GM08714 (cell line): ENCODE results near the gene PCDH9.
"Not testable (repeated sequence)": the region's sequence is repeated elsewhere in the genome, so short reads cannot be mapped to it uniquely, and the experiment has no call there.

Experiments
- H3K4me3 ChIP-seq: fragments of 200-500 bp; sonication (Bioruptor generic); 2 replicates; pipeline ENCODE4 v1.5.1; 2014; ENCODE audit warnings: mild to moderate bottlenecking, low read length, inconsistent platforms
- ZNF274 ChIP-seq: IDR thresholded peaks from 2 replicates; pipeline ENCODE4 v1.6.1; 2012; ENCODE audit warnings: mild to moderate bottlenecking, low read depth, low read length

Gene PCDH9

DNA sequence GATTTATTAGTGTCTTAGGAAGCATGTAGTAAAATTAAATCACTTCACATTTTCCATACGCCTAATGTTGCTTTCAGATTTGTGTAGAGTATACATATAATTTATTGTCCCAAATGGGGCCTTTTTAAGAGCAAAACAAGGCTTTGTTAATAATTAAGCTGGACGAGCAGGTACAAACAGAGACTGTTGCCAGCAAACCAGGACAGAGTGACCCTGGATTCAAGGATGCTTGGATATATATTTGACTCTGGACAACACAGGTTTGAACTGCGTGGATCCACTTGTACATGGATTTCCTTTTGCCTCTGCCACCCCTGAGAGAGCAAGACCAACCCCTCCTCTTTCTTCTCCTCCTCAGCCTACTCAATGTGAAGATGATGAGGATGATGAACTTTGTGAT, 454.9 kb downstream of the PCDH9 start:
- no peak for TF ChIP-seq ZNF274
- no peak overlapping the region for H3K4me3 ChIP-seq

DNA sequence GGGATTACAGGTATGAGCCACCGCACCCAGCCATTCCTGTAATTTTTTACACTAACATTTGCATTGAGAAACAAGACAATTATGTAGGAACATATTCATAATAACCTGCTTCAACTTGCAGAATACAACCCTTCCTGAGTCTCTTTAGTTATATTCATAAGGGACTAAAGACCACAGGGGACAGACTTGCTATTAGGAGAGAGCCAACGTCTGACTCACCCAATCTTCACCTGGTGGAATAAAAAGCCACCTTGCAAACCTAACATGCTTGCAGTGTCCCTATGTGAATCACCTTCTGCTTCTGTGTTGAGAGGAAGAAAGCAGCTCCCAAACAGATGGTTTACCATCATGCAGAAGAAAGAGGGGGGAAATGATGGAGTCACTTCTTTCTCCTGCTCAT, 456.1 kb downstream of the PCDH9 start:
- no peak for TF ChIP-seq ZNF274

DNA sequence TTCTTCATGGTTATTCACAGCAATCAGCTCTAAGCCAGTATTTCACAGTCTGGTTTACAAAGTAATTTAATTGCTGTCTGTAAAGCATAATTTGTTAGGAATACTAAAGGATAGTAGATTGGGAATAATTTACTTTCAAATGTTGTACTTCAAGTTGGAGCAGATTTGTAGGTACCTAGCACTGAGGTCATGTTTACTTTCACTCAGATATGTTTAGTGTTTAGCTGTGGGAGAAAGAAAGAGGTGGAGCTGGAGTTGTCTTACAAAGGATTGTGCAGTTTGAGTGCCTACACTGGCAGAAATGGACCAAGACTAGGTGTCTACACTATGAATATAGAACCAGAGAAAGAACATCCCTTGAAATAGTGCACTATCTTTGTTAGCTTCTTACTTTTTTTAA, 464.6 kb downstream of the PCDH9 start:
- no peak for TF ChIP-seq ZNF274
- no peak overlapping the region for H3K4me3 ChIP-seq

More for the DNA sequence above, 456.1 kb downstream of the PCDH9 start:
- H3K4me3 ChIP-seq, result no peak overlapping the region

DNA sequence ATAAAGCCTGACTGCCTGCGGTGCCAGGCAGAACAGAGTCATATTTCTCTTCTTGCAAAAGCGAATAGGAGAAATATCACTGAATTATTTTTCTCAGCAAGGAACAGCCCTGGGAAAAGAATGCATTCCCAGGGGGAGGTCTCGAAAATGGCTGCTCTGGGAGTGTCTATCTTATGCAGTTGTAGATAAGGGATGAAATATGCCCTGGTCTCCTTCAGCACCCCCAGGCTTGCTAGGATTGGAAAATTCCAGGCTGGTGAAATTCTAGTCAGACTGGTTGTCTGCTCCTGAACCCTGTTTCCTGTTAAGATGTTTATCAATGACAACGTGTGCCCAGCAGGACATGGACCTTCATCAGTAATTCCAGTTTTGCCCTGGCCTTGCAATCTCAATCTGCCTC, 469.5 kb downstream of the PCDH9 start:
- H3K4me3 ChIP-seq, result not testable (repeated sequence)

DNA sequence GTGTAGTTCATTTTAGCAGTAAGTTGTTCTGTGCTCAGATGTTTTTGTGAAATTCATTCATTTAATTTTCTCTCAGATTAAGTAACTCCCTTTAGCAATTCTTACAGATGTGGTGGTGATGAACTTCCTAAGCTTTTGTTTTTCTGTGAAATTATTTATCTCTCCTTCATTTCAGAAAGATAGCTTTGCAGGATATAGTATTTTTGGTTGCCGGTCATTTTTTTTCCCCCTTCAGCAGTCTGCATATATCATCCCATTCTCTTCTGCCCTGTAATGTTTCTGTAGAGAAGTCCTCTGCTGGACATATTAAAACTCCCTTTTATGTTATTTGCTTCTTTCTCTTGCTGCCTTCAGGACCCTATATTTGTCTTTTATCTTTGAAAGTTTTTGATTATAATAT, 470.2 kb downstream of the PCDH9 start:
- no peak overlapping the region for H3K4me3 ChIP-seq
- no peak for TF ChIP-seq ZNF274

DNA sequence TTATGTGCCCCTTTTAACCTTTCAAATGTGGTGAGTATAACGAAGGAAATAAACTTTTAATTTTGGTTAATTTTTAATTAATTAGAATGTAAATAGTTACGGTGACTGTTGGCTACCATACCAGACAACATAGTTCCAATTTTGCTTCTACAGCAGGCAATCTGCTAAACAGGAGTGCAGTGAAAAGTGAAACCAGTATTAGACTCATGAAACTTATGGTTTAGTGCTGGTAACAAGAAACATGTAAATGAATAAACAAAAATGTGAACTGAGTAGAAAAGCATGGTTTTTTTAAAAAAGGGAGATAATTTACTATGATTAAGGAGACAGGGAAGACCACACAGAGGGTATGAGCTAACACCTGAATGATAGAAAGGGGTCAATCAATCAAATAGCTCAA, 478.4 kb downstream of the PCDH9 start:
- no peak overlapping the region for H3K4me3 ChIP-seq
- no peak for TF ChIP-seq ZNF274

DNA sequence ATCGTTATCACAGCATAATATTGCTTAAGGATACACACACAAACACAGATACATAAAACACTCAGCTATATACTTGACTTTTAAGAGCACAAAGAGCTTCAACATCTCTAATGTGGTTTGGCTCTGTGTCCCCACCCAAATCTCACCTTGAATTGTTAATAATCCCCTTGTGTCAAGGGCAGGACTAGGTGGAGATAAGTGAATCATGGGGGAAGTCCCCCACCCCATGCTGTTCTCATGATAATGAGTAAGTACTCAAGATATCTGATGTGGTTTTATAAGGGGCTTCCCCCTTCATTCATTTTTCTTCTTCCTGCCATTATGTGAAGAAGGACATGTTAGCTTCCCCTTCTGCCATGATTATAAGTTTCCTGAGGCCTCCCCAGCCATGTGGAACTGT, 481.4 kb downstream of the PCDH9 start:
- H3K4me3 ChIP-seq, result no peak overlapping the region
- TF ChIP-seq ZNF274, result no peak

DNA sequence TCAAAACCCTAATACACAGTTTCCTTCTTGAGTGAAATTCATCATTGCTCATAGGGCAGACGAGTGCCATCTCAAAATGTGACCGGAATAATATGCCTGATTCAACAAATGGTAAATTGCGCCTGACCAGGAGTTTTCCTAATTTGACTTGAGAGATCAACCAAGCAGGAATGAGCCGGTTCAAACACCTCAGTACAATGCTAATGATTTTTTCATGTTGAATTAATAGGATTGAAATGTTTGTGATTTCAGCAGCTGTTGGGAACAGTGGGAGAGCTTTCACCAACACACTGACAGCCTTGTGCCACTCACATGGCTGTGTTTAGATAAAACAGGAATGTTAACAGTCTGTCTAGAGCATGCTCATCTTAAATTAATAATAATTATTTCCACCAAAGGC, 484.8 kb downstream of the PCDH9 start:
- TF ChIP-seq ZNF274, result no peak

DNA sequence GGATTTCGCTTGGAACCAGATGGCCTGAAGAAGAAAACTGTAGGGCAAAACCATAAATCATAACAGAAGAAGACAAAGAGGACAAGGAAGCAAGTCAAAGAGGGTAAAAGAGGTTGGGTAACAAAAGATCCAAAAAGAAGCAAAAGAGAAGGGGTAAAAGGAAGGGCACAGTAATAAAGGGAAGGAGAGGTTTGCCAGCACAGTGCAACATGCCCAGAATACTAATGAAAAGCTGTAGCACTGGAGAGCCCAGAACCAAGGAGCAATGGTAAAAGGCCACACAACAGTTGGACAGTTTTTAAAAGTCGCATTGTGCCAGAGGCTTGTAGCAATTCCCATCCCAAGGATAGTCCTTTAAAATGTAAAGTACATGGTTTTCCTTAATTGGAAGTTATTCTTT, 506.6 kb downstream of the PCDH9 start:
- H3K4me3 ChIP-seq, result no peak overlapping the region
- TF ChIP-seq ZNF274, result no peak

More for the DNA sequence above, 484.8 kb downstream of the PCDH9 start:
- H3K4me3 ChIP-seq, result no peak overlapping the region

DNA sequence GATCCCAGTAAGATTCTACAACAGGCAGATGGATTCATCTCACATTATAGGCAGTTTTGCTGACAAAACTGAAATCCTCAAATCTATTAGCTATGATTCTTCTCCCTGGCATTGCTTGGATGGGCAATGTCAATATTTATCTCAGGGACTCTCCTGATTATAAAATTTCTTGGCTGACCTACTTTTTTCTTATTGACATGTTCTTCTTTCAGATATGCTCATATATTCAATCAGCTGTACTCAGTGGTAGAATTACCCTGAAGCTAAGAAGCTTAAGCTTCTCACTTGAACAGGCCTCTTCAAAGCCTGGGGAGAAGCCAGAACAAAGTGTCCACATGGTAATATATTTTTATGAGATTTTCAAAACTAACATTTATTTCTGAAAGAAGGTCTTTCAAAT, 513.6 kb downstream of the PCDH9 start:
- TF ChIP-seq ZNF274, result no peak

DNA sequence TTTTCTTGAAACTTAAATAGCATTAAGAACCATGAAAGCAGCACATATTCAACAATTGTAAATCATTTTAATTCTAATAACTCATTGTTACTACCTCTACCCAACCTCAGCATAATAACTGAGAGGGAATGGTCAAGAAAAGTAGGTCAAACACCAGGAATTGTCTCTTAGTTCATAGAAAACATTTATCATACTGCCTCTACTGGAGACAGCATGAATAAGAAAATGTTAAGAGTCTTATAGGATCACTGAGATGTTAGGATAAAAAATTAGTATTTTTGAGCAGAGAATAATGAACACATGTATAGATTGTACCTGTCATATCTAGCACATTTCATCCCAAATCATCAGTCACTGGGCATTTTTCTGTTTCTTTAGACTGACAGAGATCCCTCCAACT, 515.3 kb downstream of the PCDH9 start:
- no peak overlapping the region for H3K4me3 ChIP-seq
- no peak for TF ChIP-seq ZNF274

More for the DNA sequence above, 513.6 kb downstream of the PCDH9 start:
- H3K4me3 ChIP-seq, result no peak overlapping the region

DNA sequence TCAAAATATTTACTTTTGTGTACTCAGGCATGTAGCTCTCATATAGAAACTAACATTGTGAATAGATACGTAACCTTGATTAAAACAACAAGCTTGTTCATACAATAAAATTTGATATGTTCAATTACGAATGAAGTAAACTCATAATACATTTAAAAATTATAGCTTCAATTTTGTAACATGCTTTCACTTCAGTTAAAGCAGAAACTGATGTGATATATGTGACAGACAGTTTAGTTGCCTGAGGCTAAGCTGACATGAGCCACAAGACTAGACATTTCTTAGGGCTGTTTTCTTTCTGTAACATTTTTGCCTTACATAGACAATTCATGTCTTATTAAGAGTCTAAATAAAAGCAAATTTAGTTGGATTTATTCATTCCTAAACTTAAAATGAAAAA, 526.0 kb downstream of the PCDH9 start:
- no peak overlapping the region for H3K4me3 ChIP-seq
- TF ChIP-seq ZNF274, result no peak

DNA sequence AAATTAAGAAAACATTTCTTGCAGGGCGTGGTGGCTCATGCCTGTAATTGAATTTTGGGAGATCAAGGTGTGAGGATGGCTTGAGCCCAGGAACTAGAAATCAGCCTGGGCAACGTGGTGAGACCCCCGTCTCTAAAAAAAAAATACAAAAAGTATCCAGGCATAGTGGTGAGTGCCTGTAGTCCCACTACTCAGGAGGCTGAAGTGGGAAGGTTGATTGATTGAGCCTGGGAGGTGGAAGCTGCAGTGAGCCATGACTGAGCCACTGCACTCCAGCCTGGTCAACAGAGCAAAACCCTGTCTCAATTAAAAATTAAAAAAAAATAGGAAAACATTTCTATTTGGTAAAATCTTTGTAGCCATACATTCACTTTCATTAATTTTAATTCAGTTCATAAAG, 526.5 kb downstream of the PCDH9 start:
- no peak for TF ChIP-seq ZNF274
- H3K4me3 ChIP-seq, result no peak overlapping the region

DNA sequence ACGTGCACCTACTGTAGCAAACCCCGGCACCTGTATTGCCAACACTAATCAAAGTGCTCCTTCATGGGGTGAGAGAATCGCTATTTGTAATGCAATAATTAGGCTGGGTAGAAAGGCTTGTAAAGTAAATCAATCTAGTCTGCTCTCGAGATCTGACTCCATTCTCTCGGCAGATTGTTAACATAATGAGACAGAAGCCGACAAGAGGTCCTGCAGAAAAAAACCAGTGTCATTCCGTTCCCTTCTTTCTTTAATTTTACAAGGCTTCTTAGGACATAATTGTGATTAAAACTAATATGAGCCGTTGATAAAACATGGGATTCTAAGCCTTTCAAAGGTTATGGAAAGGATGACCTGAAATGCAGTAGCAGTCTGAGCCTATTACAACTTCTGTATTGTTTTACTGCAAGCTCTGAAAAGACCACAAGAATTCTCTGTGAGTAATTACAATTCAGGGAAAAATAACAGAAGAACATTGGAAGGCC, 530.0 kb downstream of the PCDH9 start:
- TF ChIP-seq ZNF274, result no peak
- no peak overlapping the region for H3K4me3 ChIP-seq

DNA sequence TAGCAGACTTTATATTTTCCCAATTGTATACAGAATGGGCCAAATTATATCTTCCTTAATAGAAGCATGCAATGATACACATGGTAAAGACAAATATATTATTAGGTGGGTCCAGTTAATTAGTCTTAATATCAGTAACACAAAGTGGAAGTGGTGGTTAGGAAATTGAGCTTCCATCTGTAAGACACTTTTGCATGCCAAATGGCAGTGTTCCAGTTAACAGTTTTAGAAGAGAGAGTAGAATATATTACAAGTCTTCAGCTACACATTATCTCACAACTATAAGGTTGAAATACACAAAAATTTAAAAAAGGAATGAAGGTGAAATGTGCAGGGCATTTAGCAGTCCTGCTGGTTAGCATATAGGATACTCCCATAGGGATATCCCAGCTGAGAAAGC, 536.5 kb downstream of the PCDH9 start:
- TF ChIP-seq ZNF274, result no peak
- H3K4me3 ChIP-seq, result no peak overlapping the region

DNA sequence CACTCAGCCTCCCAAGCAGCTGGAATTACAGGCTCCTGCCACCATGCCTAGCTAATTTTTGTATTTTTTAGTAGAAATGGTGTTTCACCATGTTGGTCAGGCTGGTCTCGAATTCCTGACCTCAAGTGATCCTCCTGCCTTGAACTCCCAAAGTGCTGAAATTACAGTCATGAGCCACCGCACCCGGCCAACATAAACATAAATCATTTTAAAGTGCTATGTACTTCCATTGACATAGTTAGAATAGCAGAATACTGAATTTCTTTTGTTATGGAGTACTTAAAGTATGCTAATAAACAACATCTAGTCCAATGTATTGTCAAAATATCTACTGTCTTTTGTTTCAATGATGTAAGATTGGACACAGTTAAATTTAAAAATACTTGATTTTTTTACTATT, 539.0 kb downstream of the PCDH9 start:
- H3K4me3 ChIP-seq, result no peak overlapping the region
- no peak for TF ChIP-seq ZNF274
